Neural cell (in vitro differentiated cells): Measurements from ENCODE around the gene VIT. TPM values are rescaled to one million over a fixed set of nuclear protein-coding genes. Genes with fewer than 3 reads are reported as not detected.

Source experiments
- H2AFZ ChIP-seq: fragments of 200-600, 300-800 bp; sonication (generic), shearing (Covaris generic); 2 replicates; pipeline ENCODE4 v1.6.0; 2014; ENCODE audit warnings: low read depth, mild to moderate bottlenecking, antibody characterized with exemption, low read length, moderate library complexity
- H3F3A ChIP-seq: fragments of 200-600 bp; shearing (Covaris generic); 2 replicates; pipeline ENCODE4 v1.6.1; 2016; ENCODE audit warnings: mild to moderate bottlenecking, moderate library complexity, mixed read lengths, antibody characterized with exemption, low read length; ENCODE audit not compliant: insufficient read depth, poor library complexity, severe bottlenecking
- H3K27ac ChIP-seq: fragments of 200-600, 300-800 bp; sonication (generic), shearing (Covaris generic); 2 replicates; pipeline ENCODE4 v1.5.1; 2014; ENCODE audit warnings: mild to moderate bottlenecking, low read length, moderate library complexity
- H3K27me3 ChIP-seq: fragments of 300-800, 200-600 bp; sonication (generic), shearing (Covaris generic); 2 replicates; pipeline ENCODE4 v1.6.0; 2014; ENCODE audit warnings: mild to moderate bottlenecking, low read depth, low read length, moderate library complexity; ENCODE audit not compliant: insufficient read depth
- H3K36me3 ChIP-seq: fragments of 300-800, 200-600 bp; sonication (generic), shearing (Covaris generic); 2 replicates; pipeline ENCODE4 v1.5.1; 2014; ENCODE audit warnings: mild to moderate bottlenecking, antibody characterized with exemption, low read length, moderate library complexity; ENCODE audit not compliant: insufficient read depth
- H3K4me2 ChIP-seq: fragments of 300-800, 200-600 bp; sonication (generic), shearing (Covaris generic); 2 replicates; pipeline ENCODE4 v1.6.0; 2014; ENCODE audit warnings: mild to moderate bottlenecking, low read length
- H3K4me3 ChIP-seq: fragments of 300-800, 200-600 bp; sonication (generic), shearing (Covaris generic); 2 replicates; pipeline ENCODE4 v1.5.1; 2014; ENCODE audit warnings: mild to moderate bottlenecking, low read length, moderate library complexity
- H3K79me2 ChIP-seq: fragments of 200-600 bp; shearing (Covaris generic); replicated peaks from 2 replicates; pipeline ENCODE4 v1.6.0; 2014; ENCODE audit warnings: mild to moderate bottlenecking, low read length, moderate library complexity; ENCODE audit not compliant: insufficient read depth
- H3K9ac ChIP-seq: fragments of 300-800, 200-600 bp; sonication (generic), shearing (Covaris generic); 2 replicates; pipeline ENCODE4 v1.6.1; 2016; ENCODE audit warnings: mild to moderate bottlenecking, low read length, mixed read lengths
- H3K9me2 ChIP-seq: fragments of 200-600 bp; shearing (Covaris generic); 2 replicates; pipeline ENCODE4 v1.6.1; 2016; ENCODE audit warnings: mild to moderate bottlenecking, low read length, mixed read lengths; ENCODE audit not compliant: insufficient read depth
- H3K9me3 ChIP-seq: fragments of 200-600, 300-800 bp; sonication (generic), shearing (Covaris generic); 2 replicates; pipeline ENCODE4 v1.6.1; 2016; ENCODE audit warnings: mild to moderate bottlenecking, mixed run types, low read length, moderate library complexity, mixed read lengths
- H4K20me1 ChIP-seq: fragments of 200-600 bp; shearing (Covaris generic); 2 replicates; pipeline ENCODE4 v1.6.1; 2016; ENCODE audit warnings: mild to moderate bottlenecking, mixed run types; ENCODE audit not compliant: insufficient read depth
- CTCF ChIP-seq: fragments of 450-650 bp; IDR thresholded peaks from 2 replicates; pipeline ENCODE4 v1.5.1; 2014; ENCODE audit warnings: antibody characterized with exemption, mild to moderate bottlenecking, moderate library complexity; ENCODE audit not compliant: poor library complexity, severe bottlenecking
- EP300 ChIP-seq: fragments of 450-650 bp; conservative IDR thresholded peaks from 2 replicates; pipeline ENCODE4 v1.6.1; 2014; ENCODE audit warnings: antibody characterized with exemption, mild to moderate bottlenecking, moderate library complexity; ENCODE audit not compliant: poor library complexity, severe bottlenecking
- EZH2 ChIP-seq: fragments of 200-600, 300-800 bp; shearing (Covaris generic), sonication (generic); IDR thresholded peaks from 2 replicates; pipeline ENCODE4 v1.6.1; 2014; ENCODE audit warnings: antibody characterized with exemption, low read length, borderline replicate concordance, mild to moderate bottlenecking; ENCODE audit not compliant: insufficient read depth, poor library complexity, severe bottlenecking
- MXI1 ChIP-seq: fragments of 450-650 bp; conservative IDR thresholded peaks from 2 replicates; pipeline ENCODE4 v1.6.1; 2014; ENCODE audit warnings: antibody characterized with exemption, mild to moderate bottlenecking; ENCODE audit not compliant: poor library complexity, severe bottlenecking
- POLR2AphosphoS5 ChIP-seq: IDR thresholded peaks from 2 replicates; pipeline ENCODE4 v1.6.1; 2012
- RAD21 ChIP-seq: fragments of 450-650 bp; conservative IDR thresholded peaks from 2 replicates; pipeline ENCODE4 v1.6.1; 2014; ENCODE audit warnings: antibody characterized with exemption, mild to moderate bottlenecking, moderate library complexity
- REST ChIP-seq: IDR thresholded peaks from 2 replicates; pipeline ENCODE4 v1.6.1; 2012; ENCODE audit warnings: borderline replicate concordance
- SMC3 ChIP-seq: fragments of 450-650 bp; conservative IDR thresholded peaks from 2 replicates; pipeline ENCODE4 v1.6.1; 2014; ENCODE audit warnings: antibody characterized with exemption, mild to moderate bottlenecking, moderate library complexity; ENCODE audit not compliant: poor library complexity
- TAF1 ChIP-seq: IDR thresholded peaks from 2 replicates; pipeline ENCODE4 v1.6.1; 2012; ENCODE audit warnings: low read depth
- polyA plus RNA-seq: library from polyadenylated mRNA; depleted of rRNA; stranded (reverse); fragments of >200 nt; gene quantifications from 2 replicates; pipeline ENCODE4 v1.2.3, GENCODE V29; 2014

VIT gene
- polyA plus RNA-seq, 1 donor from 2014 or later = not detected

DNA sequence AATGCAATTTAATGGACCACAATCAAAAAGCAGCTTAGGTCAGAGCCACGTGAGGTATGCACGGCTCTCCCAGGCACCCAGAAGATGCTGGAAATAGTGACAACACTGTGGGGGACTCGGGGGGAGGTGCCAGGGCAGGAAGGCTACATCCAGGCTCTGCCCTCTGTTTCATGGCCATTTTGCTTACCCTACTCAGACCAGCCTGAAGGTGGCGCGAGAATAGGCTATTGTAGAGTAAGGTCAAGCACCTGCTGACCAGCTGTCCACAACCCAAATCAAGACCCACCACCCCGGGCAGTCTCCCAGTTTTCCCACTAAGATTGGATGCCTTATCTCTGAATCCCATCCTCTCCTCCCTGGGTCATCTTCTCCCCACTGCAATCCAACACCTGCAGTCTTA lies 115.7 kb downstream of the VIT start:
- no peak overlapping the region for H3K27ac ChIP-seq
- no peaks in the 10 kb centered on the region for H3K36me3 ChIP-seq
- H3K9me3 ChIP-seq = no peaks in the 10 kb centered on the region
- H3K4me3 ChIP-seq = no peak overlapping the region
- no peaks in the 10 kb centered on the region for H4K20me1 ChIP-seq
- no peaks in the 10 kb centered on the region for H3K27me3 ChIP-seq
- H3K4me2 ChIP-seq = no peak overlapping the region
- no peaks in the 10 kb centered on the region for H3F3A ChIP-seq
- no peaks in the 10 kb centered on the region for H3K79me2 ChIP-seq
- TF ChIP-seq RAD21 (no peak), EP300 (no peak)
- no peak overlapping the region for H2AFZ ChIP-seq
- H3K9ac ChIP-seq = no peak overlapping the region
- H3K9me2 ChIP-seq = no peaks in the 10 kb centered on the region

DNA sequence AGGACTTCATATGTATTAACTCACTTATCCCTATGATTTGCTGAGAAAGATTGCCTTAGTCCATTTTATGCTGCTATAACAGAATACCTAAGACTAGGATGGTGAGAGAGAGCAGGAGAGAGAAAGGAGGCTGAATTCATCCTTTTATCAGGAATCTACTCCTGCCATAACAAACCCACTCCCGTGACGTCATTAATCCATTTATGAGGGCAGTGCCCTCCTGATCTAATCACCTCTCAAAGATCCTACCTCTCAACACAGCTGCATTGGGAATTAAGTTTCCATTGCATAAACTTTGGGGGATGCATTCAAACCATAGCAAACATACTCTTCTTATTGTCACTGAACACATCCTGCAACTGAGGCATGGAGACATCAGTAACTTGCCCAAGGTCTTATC lies 122.0 kb downstream of the VIT start:
- Histone ChIP-seq H3K4me3 (no peak overlapping the region), H3K79me2 (no peaks in the 10 kb centered on the region), H3K9me2 (no peaks in the 10 kb centered on the region), H3K27me3 (no peaks in the 10 kb centered on the region), H3K27ac (no peak overlapping the region), H2AFZ (no peak overlapping the region), H3K4me2 (no peak overlapping the region), H3K9ac (no peak overlapping the region), H3K9me3 (no peaks in the 10 kb centered on the region), H4K20me1 (no peaks in the 10 kb centered on the region), H3K36me3 (no peaks in the 10 kb centered on the region), H3F3A (no peaks in the 10 kb centered on the region)
- no peak for TF ChIP-seq EP300
- no peak for TF ChIP-seq RAD21
- TF ChIP-seq REST = no peak
- no peak for TF ChIP-seq CTCF
- no peak for TF ChIP-seq TAF1

GRCh38 chr2:36819095-36819711 lies 122.7 kb downstream of the VIT start:
- Histone ChIP-seq H3K9ac (no peak overlapping the region), H4K20me1 (no peaks in the 10 kb centered on the region), H3K4me2 (no peak overlapping the region), H3F3A (no peaks in the 10 kb centered on the region), H3K9me3 (no peaks in the 10 kb centered on the region), H3K36me3 (no peaks in the 10 kb centered on the region), H3K27ac (no peak overlapping the region), H2AFZ (no peak overlapping the region), H3K27me3 (no peaks in the 10 kb centered on the region), H3K79me2 (no peaks in the 10 kb centered on the region), H3K9me2 (no peaks in the 10 kb centered on the region), H3K4me3 (no peak overlapping the region)
- no peak for TF ChIP-seq MXI1
- no peak for TF ChIP-seq SMC3
- no peak for TF ChIP-seq REST
- TF ChIP-seq EP300 = no peak
- no peak for TF ChIP-seq TAF1
- TF ChIP-seq POLR2AphosphoS5 = no peak
- no peak for TF ChIP-seq RAD21
- TF ChIP-seq CTCF = no peak
- TF ChIP-seq EZH2 = no peak
